ENCODE results near the gene CHST8.

The CHST8 gene

DNA sequence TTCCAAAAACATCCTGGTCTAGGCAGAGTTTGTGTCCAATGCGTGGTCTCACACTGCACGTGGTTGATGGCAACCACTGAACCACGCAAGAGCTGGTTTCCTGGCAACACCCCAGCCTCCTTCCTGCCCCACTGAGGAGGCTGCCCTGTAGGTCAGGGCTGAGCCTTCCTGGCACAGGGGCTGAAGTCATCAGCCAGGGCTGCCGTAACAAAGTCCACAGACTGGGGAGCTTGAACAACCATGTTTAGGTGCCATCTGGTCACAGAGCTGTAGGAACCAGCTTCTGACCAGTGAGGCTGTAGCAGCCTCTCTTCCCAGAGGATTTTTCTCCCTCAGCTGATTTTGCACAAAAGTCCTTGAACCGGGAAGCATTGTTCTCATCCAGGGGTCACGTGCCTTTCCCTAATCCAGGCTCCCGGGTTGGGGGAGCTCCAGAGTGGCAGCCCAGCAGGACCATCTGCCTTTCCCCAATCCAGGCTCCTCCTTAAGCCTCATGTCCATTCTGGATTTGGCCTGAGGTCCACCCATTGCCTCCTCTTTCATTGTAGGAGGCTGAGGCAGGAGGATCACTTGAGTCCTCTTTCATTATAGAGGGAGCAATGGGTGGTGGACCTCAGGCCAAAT lies 53.9 kb downstream of the CHST8 start:
- DNase-seq = no peak

DNA sequence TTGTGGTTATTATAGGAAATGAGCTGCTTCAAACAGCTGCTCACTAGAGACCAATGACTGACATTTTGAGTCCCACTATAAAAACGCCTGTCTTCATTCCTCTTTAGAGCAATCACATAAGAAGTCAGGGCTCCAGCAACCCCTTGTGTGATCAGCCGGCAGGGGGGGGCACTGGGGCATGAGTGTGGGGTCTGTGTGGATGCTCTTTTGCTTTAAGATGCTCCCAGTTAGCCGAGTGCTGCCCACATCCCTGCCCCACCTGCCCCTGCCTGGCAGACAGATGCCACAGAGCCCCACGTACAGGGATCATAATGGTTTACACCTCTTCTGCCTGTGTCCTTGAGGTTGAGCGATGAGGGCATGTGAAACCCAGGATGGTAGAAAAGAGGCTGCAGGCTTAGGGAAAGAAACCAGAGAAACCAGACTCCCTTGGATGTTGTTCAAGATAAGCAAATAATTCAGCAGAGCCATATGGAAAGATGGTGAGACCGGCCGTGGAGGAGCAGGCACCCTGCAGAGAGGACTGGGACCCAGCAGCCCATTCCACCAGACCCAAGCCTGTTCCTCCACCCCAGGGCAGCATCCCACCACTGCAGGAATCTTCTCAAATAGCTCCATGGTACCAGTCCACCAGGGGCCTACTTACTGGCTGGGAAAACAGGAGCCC lies 55.4 kb downstream of the CHST8 start:
- no peak for DNase-seq

DNA sequence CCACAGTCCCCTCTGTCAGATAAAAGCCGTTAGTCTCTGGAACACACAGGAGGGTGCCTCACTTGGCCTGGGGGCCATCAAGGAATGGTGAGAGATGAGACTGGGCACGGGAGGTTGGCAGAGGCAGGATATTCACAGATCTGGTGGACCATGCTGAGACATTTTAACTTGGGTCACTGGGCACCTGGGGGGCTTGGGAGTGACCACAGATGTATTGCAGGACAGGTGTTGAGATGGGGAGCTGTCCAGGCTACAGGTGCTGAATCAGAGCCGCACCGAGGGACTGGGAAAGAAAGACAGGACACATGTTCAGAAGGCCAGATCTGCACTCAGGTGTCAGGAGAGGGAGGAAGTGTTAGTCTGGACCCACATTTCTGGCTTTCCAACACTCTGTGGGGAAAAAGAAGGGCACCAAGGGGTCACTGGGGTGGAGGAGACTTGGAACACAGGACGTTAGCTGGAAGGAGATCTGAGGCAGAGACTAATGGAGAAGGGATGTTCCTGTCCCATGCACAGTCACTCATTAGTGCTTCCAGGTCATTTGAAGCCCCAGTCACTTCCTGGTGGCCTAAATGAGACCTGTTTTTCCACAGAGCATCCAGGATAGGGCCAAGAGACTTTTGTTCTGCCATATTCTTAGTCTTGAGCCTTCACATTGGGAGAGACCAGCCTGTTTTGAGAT lies 56.1 kb downstream of the CHST8 start:
- no peak for DNase-seq

DNA sequence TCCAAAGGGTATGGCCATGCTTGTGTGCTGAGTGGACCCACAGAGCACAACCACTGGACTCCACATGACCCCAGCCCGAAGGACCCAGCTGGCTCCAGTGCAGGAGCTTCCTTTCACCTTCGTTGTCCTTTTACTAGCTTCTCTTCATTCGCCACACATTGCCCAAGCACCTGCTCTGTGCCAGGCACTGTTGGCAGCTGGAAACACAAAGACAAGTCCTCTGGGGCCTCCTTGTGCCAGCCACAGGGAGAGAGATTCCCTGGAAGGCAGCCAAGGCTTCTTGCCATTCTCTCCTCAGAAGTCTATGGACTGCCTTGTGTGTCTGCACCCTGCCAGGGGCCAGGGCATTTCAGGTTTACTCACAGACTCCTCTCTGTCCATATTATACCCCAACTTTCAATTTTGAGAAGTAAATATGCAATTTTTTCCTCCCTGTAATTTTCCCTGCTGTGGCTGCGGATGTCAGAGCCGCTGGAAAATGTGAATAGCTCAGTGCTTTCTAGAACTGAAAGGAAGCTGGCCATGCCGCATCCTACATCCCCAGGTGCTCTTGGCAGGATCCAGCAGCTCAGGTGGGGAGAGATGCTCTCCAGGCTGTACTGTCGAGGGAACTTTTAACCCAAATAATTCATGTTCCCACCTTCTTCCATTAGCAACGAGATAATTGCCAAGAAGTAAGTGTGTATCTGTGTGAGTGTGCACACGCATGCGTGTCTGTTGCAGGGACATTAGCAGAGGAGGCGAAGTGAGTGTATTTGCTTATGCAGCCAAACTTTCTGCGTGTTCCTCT lies 57.2 kb downstream of the CHST8 start:
- DNase-seq = no peak

DNA sequence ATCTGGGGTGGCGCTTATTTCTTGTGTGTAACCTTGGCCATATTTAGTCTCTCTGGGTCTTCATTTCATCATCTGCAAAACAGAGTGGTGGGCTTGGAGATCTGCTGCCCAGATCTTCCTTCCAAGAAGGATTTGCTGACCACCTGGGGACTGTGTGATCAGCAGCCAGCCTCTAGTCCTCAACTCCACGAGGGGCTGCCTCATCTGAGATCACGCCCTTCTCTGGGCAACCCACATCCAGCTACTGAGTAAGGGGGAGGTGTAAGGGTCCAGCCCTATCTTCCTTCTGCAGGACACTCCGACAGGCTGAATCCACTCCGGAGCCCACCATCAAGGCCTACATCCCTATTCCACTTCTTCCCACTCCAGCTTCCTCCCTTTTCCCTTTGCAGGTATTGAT lies 57.9 kb downstream of the CHST8 start:
- no peak for DNase-seq

DNA sequence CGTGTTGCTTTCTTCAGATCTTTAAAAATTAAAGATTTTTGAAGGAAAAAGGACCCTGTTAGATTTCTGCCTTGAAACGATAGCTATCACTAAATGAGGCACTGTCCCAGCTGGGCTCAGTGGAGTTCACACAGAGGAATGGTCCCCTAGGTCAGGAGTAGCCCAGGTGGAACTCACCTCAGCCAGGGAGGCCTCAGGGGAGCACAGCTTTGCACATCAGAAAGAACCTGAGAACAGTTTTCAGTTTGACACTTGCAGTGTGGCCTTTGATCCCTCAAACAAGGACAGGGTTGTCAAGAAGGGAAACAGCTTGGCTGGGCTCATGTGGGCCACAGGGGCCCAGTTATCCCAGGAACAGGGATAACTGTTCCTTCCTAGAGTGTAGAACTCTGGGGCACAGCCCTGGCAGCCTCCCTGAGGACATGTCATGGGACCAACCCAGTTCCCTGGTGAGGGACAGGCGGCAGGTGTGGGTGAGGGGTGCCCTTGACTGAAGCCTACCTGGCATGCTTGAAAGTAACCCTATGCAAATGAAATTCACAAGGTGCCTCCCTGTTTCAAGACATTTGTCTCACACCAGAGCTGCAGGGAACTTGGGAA lies 59.4 kb downstream of the CHST8 start:
- DNase-seq = no peak

DNA sequence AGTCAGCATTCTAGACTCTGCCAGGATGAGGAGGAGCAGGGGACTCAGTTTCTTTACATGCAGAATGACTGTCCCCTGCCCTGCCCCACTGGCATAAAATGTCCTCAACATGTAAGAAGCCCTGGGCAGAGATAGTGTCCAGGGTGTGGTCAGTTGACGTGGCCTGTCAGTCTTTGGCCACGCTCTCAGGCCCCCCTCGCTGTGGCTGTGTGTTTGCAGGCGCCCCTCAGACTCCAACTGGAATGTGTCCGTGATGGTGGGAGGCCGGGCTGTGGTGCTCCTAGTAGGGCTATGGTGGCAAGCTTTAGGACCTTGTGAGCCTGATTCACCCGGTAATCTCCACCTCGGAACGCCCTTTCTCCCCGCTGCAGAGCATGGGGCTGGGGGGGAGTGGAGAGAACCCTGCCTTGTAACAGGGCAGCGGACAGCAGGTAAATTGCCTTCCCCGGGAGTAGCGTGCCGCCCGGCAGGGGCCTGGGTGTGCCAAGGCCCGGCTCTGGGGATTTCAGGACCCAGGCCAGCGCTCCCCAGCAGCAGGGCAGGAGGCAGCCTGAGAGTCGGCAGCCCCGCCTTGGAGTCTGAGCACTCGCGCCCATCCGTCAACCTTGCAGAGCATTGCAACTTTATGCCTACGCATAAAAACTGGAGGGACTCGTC lies 62.3 kb downstream of the CHST8 start:
- peak; percentile 24 for DNase-seq

DNA sequence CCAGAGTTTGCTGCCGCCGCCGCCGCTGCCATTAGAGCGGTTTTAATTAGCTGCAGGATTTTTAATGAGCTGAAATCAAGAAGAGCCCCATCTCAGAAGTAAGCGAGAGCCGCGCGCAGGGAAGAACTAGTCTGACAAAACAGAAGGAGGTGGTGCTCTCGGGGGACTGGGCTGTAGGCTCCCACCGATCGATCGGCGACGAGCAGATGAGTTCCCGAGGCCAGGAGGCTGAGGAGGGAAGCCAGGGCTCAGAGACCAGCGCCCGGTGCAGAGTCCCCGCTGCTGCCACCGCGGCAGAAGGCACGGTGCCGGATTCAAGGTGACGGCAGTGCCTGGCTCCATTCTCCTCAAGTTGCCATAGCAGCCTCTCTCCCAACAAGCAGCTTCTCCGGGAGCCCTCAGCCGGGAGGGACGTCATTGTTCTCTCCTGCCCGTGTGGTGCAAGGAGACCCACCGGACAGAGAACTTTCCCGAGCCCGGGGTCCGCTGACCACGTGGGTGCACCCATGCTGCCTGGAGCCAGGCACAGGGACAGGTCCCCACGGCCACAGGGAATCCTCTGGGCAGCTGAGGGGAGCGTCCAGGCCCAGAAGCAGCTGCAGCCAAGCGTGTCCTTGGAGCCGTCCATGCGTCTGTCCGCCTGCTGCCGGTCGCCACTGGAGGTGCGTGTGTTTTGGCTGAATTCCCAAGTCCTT lies 62.9 kb downstream of the CHST8 start:
- no peak for DNase-seq

DNA sequence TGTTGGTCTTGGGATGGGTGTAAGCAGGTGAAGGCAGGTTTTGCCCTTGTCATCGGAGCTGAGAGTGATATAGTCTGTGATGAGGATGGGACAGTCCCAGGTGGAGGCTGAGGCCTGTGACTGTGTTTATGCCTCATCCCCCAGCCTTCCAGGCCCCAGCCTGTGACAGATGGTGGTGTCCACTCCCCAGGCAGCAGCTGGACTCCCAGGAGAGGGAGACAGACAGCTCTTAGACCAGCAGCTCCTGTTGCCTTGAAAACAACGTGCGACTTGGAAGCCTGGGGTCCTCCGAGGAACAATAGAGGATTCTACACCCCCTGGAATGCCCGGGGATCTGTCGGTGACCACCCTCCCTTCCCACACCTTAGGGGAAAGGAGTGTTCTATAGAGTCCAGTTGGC lies 63.8 kb downstream of the CHST8 start:
- no peak for DNase-seq

DNA sequence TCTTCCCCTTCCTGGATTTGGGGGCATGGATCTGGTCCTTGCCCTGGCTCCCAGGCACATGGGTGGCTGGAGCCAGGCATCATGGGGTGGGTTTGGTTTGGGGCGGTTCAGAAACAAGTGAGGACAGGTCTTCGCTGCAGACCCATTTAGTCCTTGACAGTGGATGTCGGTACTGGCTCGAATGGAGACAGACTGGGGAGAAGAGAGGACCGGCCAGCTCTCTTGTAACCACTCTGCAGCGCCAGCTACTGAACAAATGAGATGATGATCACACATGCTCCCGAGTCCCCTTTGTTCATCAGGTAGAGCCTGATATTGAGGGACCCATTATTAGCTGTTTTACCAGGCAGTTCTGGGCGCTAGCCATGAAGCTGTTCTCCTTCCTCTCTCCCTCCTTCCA lies 64.5 kb downstream of the CHST8 start:
- DNase-seq = no peak

DNA sequence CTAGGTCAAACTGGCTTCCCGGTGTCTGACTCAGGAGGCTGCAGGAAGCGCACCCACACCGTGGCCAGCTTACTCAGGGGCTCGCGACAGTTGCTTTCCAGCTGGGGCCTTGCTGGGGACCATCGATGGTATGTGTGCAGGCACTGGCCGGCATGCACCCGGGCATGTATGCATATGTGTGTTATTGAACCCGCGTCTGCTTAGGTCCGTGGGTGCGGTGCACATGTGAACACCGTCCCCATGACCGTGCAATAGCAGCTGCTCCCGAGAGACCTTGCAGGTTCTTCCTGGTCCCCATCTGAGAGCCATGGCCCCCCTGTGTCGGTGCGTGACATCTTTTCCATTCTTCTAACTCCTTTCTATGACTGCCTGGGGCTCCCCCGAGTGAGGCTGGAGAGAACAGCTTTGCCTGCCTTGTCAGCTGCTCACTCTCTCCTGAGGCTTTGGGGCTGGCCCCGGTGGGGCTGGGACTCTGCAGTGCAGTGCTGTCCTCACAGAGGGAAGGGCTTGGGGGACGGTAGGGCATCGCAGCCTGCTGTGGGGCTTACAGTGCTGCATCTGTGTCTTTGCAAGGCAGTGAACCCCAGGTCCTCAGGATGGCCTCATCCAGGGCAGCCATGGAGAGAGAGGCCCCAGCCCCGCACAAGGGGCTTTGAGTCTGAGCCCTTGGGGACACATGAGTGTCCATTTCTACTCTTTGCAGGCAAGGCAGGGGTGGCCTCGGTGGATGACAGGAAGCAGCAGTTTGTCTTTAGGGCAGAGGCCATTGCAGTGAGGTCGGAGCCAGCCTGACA lies 65.1 kb downstream of the CHST8 start:
- DNase-seq = no peak

DNA sequence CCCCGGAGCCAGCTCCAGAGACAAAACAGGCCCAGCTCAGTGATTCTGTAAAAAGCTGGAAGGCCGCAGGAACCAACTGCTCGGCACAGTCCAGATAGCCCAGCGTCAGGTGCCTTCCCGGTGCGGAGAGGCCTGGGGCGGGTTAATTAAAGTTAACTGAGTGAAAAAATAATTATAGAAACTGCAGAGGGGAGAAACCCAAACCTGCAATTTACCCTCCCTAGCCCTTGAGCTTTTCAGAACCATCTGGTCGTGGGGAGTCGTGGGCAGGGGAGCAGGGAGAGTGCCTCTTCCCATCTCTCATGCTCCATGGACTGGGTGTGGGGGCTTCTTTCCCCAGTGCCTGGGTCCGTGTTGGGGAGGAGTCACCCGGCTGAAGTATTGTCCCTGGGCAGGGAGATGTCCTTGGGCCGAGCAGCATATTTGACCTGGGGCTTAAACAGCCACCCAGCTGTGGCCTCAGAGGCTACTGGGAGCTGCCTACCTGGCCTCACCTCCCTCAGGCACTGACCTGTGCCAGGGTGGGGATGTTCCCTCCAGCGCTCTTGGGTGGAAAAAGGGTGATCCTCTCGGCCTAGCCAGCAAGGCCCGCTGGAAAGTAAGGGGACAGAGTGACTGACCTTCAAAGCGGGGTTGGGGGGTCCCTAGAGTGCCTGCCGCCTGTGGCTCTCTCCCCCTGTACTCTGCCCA lies 65.9 kb downstream of the CHST8 start:
- no peak for DNase-seq

DNA sequence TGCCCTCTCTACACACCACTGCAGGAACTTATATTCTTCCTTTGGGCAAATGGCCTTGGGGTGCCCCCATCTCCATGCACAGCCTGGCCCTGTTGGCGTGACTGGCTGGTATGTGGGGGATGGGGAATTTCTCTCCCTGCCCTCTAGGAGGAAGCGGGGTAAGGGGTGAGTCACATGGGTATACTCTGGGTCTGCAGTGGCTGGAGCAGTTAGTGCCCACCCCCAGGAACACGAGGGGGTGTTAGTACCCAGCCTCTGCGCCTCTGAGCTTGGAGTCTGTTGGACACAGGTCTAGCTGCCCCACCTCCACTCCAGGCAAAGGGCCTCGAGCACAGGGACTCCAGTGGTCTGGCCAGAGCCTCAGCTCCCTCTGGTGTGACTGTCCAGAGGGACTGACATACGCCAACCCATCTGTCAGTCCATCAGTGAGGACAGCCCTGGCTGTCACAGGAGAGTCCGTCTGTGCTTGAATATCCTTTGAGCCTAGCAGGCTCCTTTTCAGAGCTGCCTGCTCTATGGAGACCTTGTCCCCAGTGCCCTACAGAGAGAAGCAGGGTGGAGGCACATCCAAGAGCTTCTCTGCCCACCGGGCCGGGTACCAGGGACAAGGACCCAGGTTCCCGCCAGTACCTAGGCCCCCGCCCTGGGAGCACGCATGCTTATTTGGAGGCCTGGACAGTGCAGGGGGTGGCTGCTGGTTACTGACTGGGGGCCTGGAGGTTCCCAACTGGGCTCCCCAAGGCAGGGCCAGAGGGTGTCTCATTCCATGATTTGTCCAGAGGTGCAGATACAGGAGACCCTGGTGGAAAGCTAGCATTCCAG lies 66.6 kb downstream of the CHST8 start:
- DNase-seq = no peak

DNA sequence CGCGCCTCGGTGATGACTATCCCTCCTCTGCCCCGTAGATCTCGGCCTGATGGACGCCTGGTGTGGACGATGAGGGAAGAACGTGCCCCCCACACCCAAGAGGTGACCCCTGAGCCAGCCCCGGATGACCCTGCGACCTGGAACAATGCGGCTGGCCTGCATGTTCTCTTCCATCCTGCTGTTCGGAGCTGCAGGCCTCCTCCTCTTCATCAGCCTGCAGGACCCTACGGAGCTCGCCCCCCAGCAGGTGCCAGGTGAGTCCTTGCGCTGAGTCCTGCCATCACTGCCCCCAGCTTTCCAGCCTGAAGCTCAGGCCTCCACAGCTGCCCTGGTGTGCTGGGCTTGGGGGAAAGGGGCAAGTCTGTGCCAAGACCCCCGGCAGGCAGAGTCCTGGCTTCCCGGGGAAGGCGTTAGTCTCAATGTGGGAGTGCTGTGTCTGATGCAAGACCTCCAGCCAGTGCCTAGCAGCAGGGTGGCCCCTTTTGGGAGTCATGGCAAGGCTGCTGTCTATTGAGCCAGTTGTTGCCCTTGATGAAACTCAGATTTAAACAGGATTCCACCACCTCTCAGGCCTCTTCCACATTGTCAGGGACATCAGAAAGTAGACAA lies 67.5 kb downstream of the CHST8 start:
- DNase-seq = no peak

DNA sequence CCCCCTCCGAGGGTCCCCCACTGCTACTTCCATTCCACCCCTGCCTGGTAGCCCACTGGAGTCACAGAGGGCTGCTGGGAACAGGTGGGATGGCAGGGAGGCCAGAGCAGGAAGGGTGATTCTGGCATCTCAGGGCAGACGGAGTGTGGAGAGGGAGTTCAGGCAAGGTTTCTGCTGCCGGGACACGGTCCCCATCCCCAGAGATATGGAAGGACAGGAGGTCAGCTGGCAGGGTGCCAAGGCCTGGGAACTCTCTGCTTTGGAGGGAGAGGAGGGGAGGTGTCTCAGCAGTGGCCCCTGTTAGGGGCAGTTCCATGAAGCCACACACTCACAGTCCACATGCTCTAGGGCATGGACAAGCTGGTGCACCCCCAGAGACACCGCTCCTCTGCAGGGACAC lies 68.1 kb downstream of the CHST8 start:
- DNase-seq = no peak

DNA sequence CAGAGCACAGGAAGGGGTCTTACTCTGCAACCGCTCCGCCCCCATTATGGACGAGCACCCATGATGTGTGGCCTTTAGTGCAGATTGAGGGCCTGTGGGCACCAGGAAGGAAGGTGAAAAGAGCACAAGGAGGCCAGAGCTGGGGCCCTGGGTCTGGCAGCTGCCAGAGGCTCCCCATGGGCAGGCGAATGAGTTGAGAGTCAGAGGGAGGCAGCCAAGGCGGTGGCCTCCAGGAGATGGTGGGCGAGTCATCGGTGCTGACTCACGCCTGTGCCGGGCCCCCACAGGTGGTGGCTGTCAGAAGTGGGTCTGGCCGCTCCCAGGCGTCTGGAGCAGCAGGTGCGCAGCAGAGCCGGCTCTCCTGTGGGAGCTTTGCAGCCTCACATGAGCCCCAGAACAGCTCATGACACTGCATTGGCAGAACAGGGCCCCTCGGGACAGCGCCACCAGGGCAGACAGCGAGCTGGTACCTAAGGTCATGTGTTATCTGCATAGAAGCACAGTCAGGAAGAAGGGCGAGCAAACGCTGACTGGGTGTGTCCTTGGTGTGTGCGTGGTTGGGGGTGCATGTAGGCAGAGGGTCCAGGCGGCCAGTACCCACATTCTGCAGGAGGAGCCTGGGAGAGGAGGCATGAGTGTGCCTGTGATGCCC lies 68.8 kb downstream of the CHST8 start:
- no peak for DNase-seq

DNA sequence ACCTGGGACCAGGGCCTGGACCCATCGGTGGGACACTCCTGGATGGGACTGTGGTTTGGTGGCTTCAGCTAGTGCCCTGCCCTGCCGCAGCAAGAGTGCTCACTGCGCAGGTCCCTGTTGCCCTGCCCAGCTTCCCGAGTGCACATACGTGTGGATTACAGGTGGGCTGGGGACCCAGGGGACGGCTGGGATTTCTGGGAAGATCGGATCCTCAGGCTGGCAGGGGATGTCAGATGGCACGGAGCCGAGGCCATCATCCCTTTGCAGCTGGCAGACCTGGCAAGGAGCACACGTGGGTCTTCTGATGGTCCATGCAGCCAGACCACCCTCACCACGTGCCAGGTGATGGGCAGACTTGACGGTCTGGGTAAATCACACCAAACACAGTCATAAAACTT lies 69.3 kb downstream of the CHST8 start:
- DNase-seq = no peak

DNA sequence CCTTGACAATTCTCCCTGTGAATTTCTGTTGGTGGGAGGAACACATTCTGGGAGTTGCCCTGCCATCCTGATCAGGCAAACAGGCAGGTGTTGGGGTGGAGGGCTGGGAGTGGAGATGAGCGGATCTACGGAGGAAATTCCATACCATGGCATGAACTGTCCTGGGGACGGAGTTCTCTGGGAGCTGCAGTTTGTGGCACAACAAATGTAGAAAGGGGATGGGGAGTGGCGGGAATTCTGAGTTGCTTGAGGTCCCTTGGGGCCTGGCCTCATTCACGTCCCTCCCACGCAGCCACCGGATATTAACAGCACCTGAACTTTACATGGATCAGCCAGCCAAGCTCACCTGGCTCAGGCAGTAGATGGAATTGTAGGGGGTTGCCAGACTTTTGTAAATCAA lies 70.0 kb downstream of the CHST8 start:
- no peak for DNase-seq

DNA sequence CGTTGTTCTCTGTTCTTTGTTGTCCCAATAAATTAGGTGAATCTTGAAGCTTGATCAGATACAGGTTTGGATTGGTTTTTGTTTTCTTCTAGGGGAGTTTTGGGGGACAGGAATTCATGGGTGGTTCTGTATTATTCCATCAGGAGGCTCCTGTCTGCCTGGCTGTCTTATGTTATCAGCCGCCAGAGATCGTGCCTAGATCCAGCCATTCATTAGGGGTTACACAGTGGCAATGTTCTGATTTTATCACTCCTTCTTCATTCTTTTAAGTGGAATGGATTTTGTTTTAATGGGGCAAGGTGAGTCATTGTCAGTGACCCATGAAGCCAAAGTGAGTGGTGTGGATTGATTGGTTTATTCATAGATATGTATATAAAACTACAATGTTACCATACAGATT lies 71.9 kb downstream of the CHST8 start:
- DNase-seq = no peak

All from fibroblast of upper back skin (primary cell).